Measurements from ENCODE around the gene KRT4. TPM values are rescaled to one million over a fixed set of nuclear protein-coding genes. Genes with fewer than 3 reads are reported as not detected.

Gene KRT4
- total RNA-seq, 4 donors from 2014 or later = 3.5 to 227 (median 10.8) TPM

- no peak for TF ChIP-seq EP300 (IDR thresholded peaks at IDR 0.05)
- TF ChIP-seq POLR2A (IDR thresholded peaks at IDR 0.05) = no peak
- no peak for TF ChIP-seq POLR2AphosphoS5 (IDR thresholded peaks at IDR 0.05)
- H3K4me3 ChIP-seq = no peak overlapping the region
- H3K27me3 ChIP-seq = peaks cover 70% of the 10 kb centered on the region
- H3K36me3 ChIP-seq = no peaks in the 10 kb centered on the region
- 91 to 96% methylated on average over 4 to 5 of the region's 12 CpGs for WGBS, 2 donors (ENCODE audit: low coverage in 1 of 2)
- no peak for ATAC-seq
- peaks cover 0 to 10% (median 0%) of the 10 kb centered on the region in 3 donors for H3K4me1 ChIP-seq
- no peaks in the 10 kb centered on the region for H3K9me3 ChIP-seq
- no peak overlapping the region for H3K27ac ChIP-seq
These were observed 22.4 kb downstream of the KRT4 start for GRCh38 chr12:52791271-52792184.

GRCh38 chr12:52790427-52791270 is 23.3 kb downstream of the KRT4 start:
- Histone ChIP-seq H3K27ac (no peak overlapping the region), H3K4me1 (peaks cover 0 to 10% (median 0%) of the 10 kb centered on the region in 3 donors), H3K4me3 (peak overlapping the region in 1 of 2 donors; percentile 6), H3K9me3 (no peaks in the 10 kb centered on the region), H3K27me3 (peaks cover 70% of the 10 kb centered on the region), H3K36me3 (no peaks in the 10 kb centered on the region)
- TF ChIP-seq POLR2AphosphoS5 (IDR thresholded peaks at IDR 0.05) (no peak), EP300 (IDR thresholded peaks at IDR 0.05) (no peak), POLR2A (IDR thresholded peaks at IDR 0.05) (no peak), CTCF (IDR thresholded peaks at IDR 0.05) (no peak)
- ATAC-seq = no peak
- 33 to 60% methylated on average over 3 to 10 of the region's 19 CpGs for WGBS, 2 donors (ENCODE audit: low coverage in 1 of 2)

GRCh38 chr12:52789637-52790426 is 24.1 kb downstream of the KRT4 start:
- ATAC-seq = no peak
- TF ChIP-seq POLR2A (IDR thresholded peaks at IDR 0.05) (no peak), CTCF (IDR thresholded peaks at IDR 0.05) (no peak), POLR2AphosphoS5 (IDR thresholded peaks at IDR 0.05) (no peak), EP300 (IDR thresholded peaks at IDR 0.05) (no peak)
- Histone ChIP-seq H3K27me3 (peaks cover 66% of the 10 kb centered on the region), H3K9me3 (no peaks in the 10 kb centered on the region), H3K36me3 (no peaks in the 10 kb centered on the region), H3K4me3 (peak overlapping the region in 1 of 2 donors; percentile 6), H3K4me1 (peaks cover 0 to 10% (median 0%) of the 10 kb centered on the region in 3 donors), H3K27ac (no peak overlapping the region)
- WGBS, 2 donors (ENCODE audit: low coverage in 1 of 2) = 47% methylated on average over 6 of the region's 50 CpGs; no CpG with 5 or more reads in 1 of the 2 donors

GRCh38 chr12:52788876-52789636 is 24.9 kb downstream of the KRT4 start:
- no peaks in the 10 kb centered on the region for H3K9me3 ChIP-seq
- no peak for ATAC-seq
- no peak overlapping the region for H3K27ac ChIP-seq
- WGBS, 2 donors (ENCODE audit: low coverage in 1 of 2) = 85 to 100% methylated on average over 1 to 4 of the region's 11 CpGs
- peaks cover 65% of the 10 kb centered on the region for H3K27me3 ChIP-seq
- peaks cover 0 to 10% (median 0%) of the 10 kb centered on the region in 3 donors for H3K4me1 ChIP-seq
- no peaks in the 10 kb centered on the region for H3K36me3 ChIP-seq
- TF ChIP-seq EP300 (IDR thresholded peaks at IDR 0.05) (no peak), CTCF (IDR thresholded peaks at IDR 0.05) (no peak), POLR2AphosphoS5 (IDR thresholded peaks at IDR 0.05) (no peak), POLR2A (IDR thresholded peaks at IDR 0.05) (no peak)
- H3K4me3 ChIP-seq = no peak overlapping the region

Measured in gastroesophageal sphincter (tissue), 4 donors.